T1000 (cell line): ENCODE measurements around the gene DENND6B.
A peak's percentile ranks its signal among the peaks of the same experiment; 100 is the strongest.

ENCODE experiments used
- DNase-seq: peaks from one replicate; lab custom pipeline; 2025; ENCODE audit warnings: mixed read lengths; lab: John Stamatoyannopoulos, UW

Gene DENND6B

GRCh38 chr22:50303848-50304527, 22.8 kb downstream of the DENND6B start:
- no peak for DNase-seq

GRCh38 chr22:50303515-50303847, 23.3 kb downstream of the DENND6B start:
- DNase-seq, result no peak

GRCh38 chr22:50302564-50302963, 24.2 kb downstream of the DENND6B start:
- DNase-seq, result no peak

- DNase-seq, result no peak
Observed at GRCh38 chr22:50302041-50302541, 24.7 kb downstream of the DENND6B start.

- DNase-seq, result no peak
Observed at GRCh38 chr22:50301581-50301991, 25.2 kb downstream of the DENND6B start.

GRCh38 chr22:50300620-50301257, 26.1 kb downstream of the DENND6B start:
- no peak for DNase-seq

- DNase-seq, result no peak
Observed at GRCh38 chr22:50299785-50300619, 26.8 kb downstream of the DENND6B start.

- DNase-seq, result no peak
Observed at GRCh38 chr22:50298937-50299784, 27.7 kb downstream of the DENND6B start.

GRCh38 chr22:50298266-50298637, 28.6 kb downstream of the DENND6B start:
- no peak for DNase-seq

GRCh38 chr22:50297510-50298265, 29.1 kb downstream of the DENND6B start:
- no peak for DNase-seq

- DNase-seq, result no peak
Observed at GRCh38 chr22:50296658-50297490, 29.9 kb downstream of the DENND6B start.

GRCh38 chr22:50294319-50294656, 32.5 kb downstream of the DENND6B start:
- DNase-seq, result no peak

GRCh38 chr22:50293441-50294318, 33.1 kb downstream of the DENND6B start:
- peak; percentile 51 for DNase-seq

GRCh38 chr22:50292643-50293440, 34.0 kb downstream of the DENND6B start:
- no peak for DNase-seq

- DNase-seq, result no peak
Observed at GRCh38 chr22:50289942-50290630, 36.7 kb downstream of the DENND6B start.

- DNase-seq, result no peak
Observed at GRCh38 chr22:50289151-50289941, 37.5 kb downstream of the DENND6B start.

GRCh38 chr22:50287731-50288130, 39.1 kb downstream of the DENND6B start:
- no peak for DNase-seq
